ENCODE results near the gene BMAL1.

Gene BMAL1

DNA sequence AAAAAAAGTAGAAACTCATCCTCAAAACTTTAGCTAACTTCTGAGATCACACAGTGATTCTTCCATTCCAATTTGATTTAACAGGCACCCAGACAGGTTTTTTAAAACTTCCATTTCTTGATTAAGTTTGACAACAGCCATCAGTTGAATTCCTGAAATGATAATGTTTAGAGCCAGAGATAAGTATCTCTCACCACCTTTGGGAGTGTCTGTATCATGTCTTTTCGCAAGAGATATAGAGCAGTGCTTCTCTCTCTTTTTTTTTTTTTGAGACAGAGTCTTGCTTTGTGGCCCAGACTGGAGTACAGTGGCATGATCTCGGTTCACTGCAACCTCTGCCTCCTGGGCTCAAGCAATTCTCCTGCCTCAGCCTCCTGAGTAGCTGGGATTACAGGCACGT, 41.7 kb upstream of the BMAL1 start:
- no peak for DNase-seq
- Histone ChIP-seq H3K56ac (ENCODE audit: low read length) (no peak overlapping the region), H3K79me1 (ENCODE audit: low read length) (no peaks in the 10 kb centered on the region), H3K4ac (ENCODE audit: low read depth, low read length) (no peak overlapping the region), H3K79me2 (ENCODE audit: control insufficient read depth, insufficient read depth, low read length) (no peaks in the 10 kb centered on the region), H3K27me3 (ENCODE audit: insufficient read depth, low read length, poor library complexity) (no peaks in the 10 kb centered on the region), H4K5ac (ENCODE audit: low read length) (no peak overlapping the region), H3K36me3 (ENCODE audit: control insufficient read depth, insufficient read depth, low read length) (no peaks in the 10 kb centered on the region), H3K9ac (ENCODE audit: low read length) (no peak overlapping the region), H2BK120ac (ENCODE audit: low read depth, low read length) (no peak overlapping the region), H3K4me3 (ENCODE audit: low read length) (no peak overlapping the region), H2AK5ac (ENCODE audit: low read length) (no peak overlapping the region), H3K4me2 (ENCODE audit: low read length) (no peak overlapping the region), H4K8ac (ENCODE audit: low read depth, low read length) (no peak overlapping the region), H3K27ac (ENCODE audit: low read depth, low read length) (no peak overlapping the region), H3K4me1 (ENCODE audit: control insufficient read depth, low read depth, low read length) (no peaks in the 10 kb centered on the region), H3K18ac (ENCODE audit: low read length) (no peak overlapping the region), H2BK15ac (replicated peaks; ENCODE audit: low read depth) (no peak overlapping the region), H3K23ac (ENCODE audit: low read length) (no peak overlapping the region), H2BK5ac (ENCODE audit: low read length) (no peak overlapping the region)
- WGBS (ENCODE audit: extremely low coverage, insufficient coverage, low lambda C conversion rate) = no CpG with 5 or more reads among the region's 3 CpGs

DNA sequence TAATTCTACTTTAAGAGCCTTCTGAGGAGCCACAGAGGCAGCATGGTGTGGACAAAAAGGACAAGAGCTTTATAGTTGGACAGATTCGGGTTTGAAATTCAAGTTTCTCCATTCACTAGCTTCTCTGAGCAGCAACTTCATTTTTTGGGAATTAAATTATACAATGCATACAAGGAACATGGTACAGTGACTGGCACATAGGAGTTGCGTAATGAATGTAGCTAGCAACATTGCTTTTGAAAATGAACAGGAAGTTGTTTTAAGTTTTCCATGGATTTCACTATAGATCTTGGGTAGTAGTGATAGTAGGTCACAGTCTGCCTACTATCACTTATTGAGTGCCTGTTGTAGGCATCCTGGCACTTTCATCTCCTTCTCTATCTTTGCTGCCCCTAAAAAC, 41.0 kb upstream of the BMAL1 start:
- Histone ChIP-seq H3K4me3 (ENCODE audit: low read length) (no peak overlapping the region), H3K4me2 (ENCODE audit: low read length) (no peak overlapping the region), H3K18ac (ENCODE audit: low read length) (no peak overlapping the region), H3K23ac (ENCODE audit: low read length) (no peak overlapping the region), H3K36me3 (ENCODE audit: control insufficient read depth, insufficient read depth, low read length) (no peaks in the 10 kb centered on the region), H3K9ac (ENCODE audit: low read length) (no peak overlapping the region), H3K56ac (ENCODE audit: low read length) (no peak overlapping the region), H3K27me3 (ENCODE audit: insufficient read depth, low read length, poor library complexity) (no peaks in the 10 kb centered on the region), H3K4ac (ENCODE audit: low read depth, low read length) (no peak overlapping the region), H3K79me2 (ENCODE audit: control insufficient read depth, insufficient read depth, low read length) (no peaks in the 10 kb centered on the region), H4K8ac (ENCODE audit: low read depth, low read length) (no peak overlapping the region), H3K27ac (ENCODE audit: low read depth, low read length) (no peak overlapping the region), H4K5ac (ENCODE audit: low read length) (no peak overlapping the region), H2BK120ac (ENCODE audit: low read depth, low read length) (no peak overlapping the region), H2BK5ac (ENCODE audit: low read length) (no peak overlapping the region), H3K79me1 (ENCODE audit: low read length) (no peaks in the 10 kb centered on the region), H2AK5ac (ENCODE audit: low read length) (no peak overlapping the region), H2BK15ac (replicated peaks; ENCODE audit: low read depth) (no peak overlapping the region), H3K4me1 (ENCODE audit: control insufficient read depth, low read depth, low read length) (no peaks in the 10 kb centered on the region)
- no peak for DNase-seq
- WGBS (ENCODE audit: extremely low coverage, insufficient coverage, low lambda C conversion rate) = no CpG with 5 or more reads among the region's 2 CpGs

DNA sequence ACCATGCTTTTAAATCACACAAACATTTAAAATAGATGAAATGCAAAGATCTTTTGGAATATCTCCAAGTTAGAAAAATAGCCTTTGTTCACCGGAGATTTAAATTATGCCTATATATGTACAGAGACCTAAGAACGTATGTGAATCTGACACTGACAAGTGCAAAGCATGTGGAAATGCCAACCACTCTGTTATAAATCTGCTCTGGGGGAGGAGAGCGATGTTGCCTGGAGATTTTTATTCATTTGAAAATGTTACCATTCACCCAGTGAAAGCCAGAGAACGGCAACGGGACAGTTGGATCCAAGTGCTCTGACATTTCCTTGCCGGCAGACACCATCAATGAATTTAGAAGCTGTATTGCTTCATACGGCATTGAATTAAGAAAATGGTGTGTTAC, 39.8 kb upstream of the BMAL1 start:
- Histone ChIP-seq H3K4me1 (ENCODE audit: control insufficient read depth, low read depth, low read length) (no peaks in the 10 kb centered on the region), H3K79me1 (ENCODE audit: low read length) (no peaks in the 10 kb centered on the region), H2BK120ac (ENCODE audit: low read depth, low read length) (no peak overlapping the region), H2BK5ac (ENCODE audit: low read length) (no peak overlapping the region), H3K27ac (ENCODE audit: low read depth, low read length) (no peak overlapping the region), H3K23ac (ENCODE audit: low read length) (no peak overlapping the region), H2BK15ac (replicated peaks; ENCODE audit: low read depth) (no peak overlapping the region), H4K8ac (ENCODE audit: low read depth, low read length) (no peak overlapping the region), H3K56ac (ENCODE audit: low read length) (no peak overlapping the region), H3K4me3 (ENCODE audit: low read length) (no peak overlapping the region), H3K18ac (ENCODE audit: low read length) (no peak overlapping the region), H3K9ac (ENCODE audit: low read length) (no peak overlapping the region), H2AK5ac (ENCODE audit: low read length) (no peak overlapping the region), H3K27me3 (ENCODE audit: insufficient read depth, low read length, poor library complexity) (no peaks in the 10 kb centered on the region), H3K79me2 (ENCODE audit: control insufficient read depth, insufficient read depth, low read length) (no peaks in the 10 kb centered on the region), H3K4me2 (ENCODE audit: low read length) (no peak overlapping the region), H3K4ac (ENCODE audit: low read depth, low read length) (no peak overlapping the region), H4K5ac (ENCODE audit: low read length) (no peak overlapping the region), H3K36me3 (ENCODE audit: control insufficient read depth, insufficient read depth, low read length) (no peaks in the 10 kb centered on the region)
- DNase-seq = no peak
- no CpG with 5 or more reads among the region's 7 CpGs for WGBS (ENCODE audit: extremely low coverage, insufficient coverage, low lambda C conversion rate)

DNA sequence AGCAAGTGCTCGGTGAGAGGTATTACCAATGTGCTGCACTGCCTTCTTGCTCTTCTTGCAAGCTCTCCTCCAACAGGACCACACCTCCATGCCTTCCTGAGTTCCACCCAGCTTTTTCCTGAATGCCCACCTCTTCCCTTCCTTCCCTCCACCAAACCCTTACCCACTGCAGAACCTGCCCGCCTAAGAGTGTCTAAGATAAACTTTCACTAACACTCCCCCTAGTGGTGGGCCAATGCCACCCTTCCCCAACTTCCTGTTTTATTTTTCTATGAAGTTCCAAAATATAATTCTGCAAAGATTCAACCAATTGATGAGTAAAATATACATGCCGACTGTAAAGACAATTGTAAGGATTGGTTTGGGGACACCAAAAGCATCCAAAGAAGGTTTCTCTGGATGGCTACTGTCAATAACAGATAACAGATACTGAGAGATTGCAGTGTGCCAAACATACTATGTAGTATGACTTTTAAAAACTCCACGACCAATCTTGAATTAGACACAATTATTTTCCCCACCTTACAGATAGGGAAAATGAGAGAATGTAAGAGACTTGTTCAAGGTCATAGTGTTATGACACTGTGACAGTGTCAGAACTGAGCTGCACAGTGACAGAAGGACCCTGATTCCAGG, 38.6 kb upstream of the BMAL1 start:
- no peak overlapping the region for H3K4me3 ChIP-seq (ENCODE audit: low read length)
- H2BK15ac ChIP-seq (replicated peaks; ENCODE audit: low read depth) = no peak overlapping the region
- H3K4me1 ChIP-seq (ENCODE audit: control insufficient read depth, low read depth, low read length) = no peaks in the 10 kb centered on the region
- no peak overlapping the region for H2AK5ac ChIP-seq (ENCODE audit: low read length)
- no peak overlapping the region for H3K27ac ChIP-seq (ENCODE audit: low read depth, low read length)
- H3K9ac ChIP-seq (ENCODE audit: low read length) = no peak overlapping the region
- no CpG with 5 or more reads among the region's 4 CpGs for WGBS (ENCODE audit: extremely low coverage, insufficient coverage, low lambda C conversion rate)
- H3K18ac ChIP-seq (ENCODE audit: low read length) = no peak overlapping the region
- no peak overlapping the region for H3K4me2 ChIP-seq (ENCODE audit: low read length)
- no peaks in the 10 kb centered on the region for H3K27me3 ChIP-seq (ENCODE audit: insufficient read depth, low read length, poor library complexity)
- no peak overlapping the region for H3K23ac ChIP-seq (ENCODE audit: low read length)
- no peak overlapping the region for H4K5ac ChIP-seq (ENCODE audit: low read length)
- no peaks in the 10 kb centered on the region for H3K79me1 ChIP-seq (ENCODE audit: low read length)
- peak; percentile 67 for DNase-seq
- H4K8ac ChIP-seq (ENCODE audit: low read depth, low read length) = no peak overlapping the region
- no peak overlapping the region for H3K56ac ChIP-seq (ENCODE audit: low read length)
- H2BK5ac ChIP-seq (ENCODE audit: low read length) = no peak overlapping the region
- H3K79me2 ChIP-seq (ENCODE audit: control insufficient read depth, insufficient read depth, low read length) = no peaks in the 10 kb centered on the region
- no peak overlapping the region for H2BK120ac ChIP-seq (ENCODE audit: low read depth, low read length)
- no peaks in the 10 kb centered on the region for H3K36me3 ChIP-seq (ENCODE audit: control insufficient read depth, insufficient read depth, low read length)
- H3K4ac ChIP-seq (ENCODE audit: low read depth, low read length) = no peak overlapping the region

DNA sequence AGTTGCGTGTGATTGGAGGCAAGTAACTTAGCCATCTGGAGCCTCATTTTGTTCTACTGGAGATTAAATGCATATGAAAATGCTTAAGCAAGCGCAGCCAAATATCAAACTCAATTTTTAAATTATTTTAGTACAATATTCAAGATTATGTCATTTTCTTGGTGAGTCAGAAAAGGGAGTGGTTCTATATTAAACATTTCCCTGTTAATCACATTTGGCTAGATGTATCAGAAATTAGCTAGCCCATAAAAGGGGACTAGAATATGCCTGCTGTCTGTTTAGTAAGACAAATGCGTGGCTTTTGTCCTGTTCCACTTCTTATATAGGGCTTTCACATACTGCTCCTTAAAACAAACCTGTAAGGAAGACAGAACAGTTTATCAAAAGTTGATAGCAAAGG, 35.0 kb upstream of the BMAL1 start:
- Histone ChIP-seq H3K18ac (ENCODE audit: low read length) (no peak overlapping the region), H3K9ac (ENCODE audit: low read length) (no peak overlapping the region), H2BK120ac (ENCODE audit: low read depth, low read length) (no peak overlapping the region), H2BK15ac (replicated peaks; ENCODE audit: low read depth) (no peak overlapping the region), H3K4me3 (ENCODE audit: low read length) (no peak overlapping the region), H3K56ac (ENCODE audit: low read length) (no peak overlapping the region), H2BK5ac (ENCODE audit: low read length) (no peak overlapping the region), H3K4ac (ENCODE audit: low read depth, low read length) (no peak overlapping the region), H3K27me3 (ENCODE audit: insufficient read depth, low read length, poor library complexity) (no peaks in the 10 kb centered on the region), H4K5ac (ENCODE audit: low read length) (no peak overlapping the region), H2AK5ac (ENCODE audit: low read length) (no peak overlapping the region), H3K4me2 (ENCODE audit: low read length) (no peak overlapping the region), H3K27ac (ENCODE audit: low read depth, low read length) (no peak overlapping the region), H4K8ac (ENCODE audit: low read depth, low read length) (no peak overlapping the region), H3K36me3 (ENCODE audit: control insufficient read depth, insufficient read depth, low read length) (no peaks in the 10 kb centered on the region), H3K4me1 (ENCODE audit: control insufficient read depth, low read depth, low read length) (no peaks in the 10 kb centered on the region), H3K23ac (ENCODE audit: low read length) (no peak overlapping the region), H3K79me2 (ENCODE audit: control insufficient read depth, insufficient read depth, low read length) (no peaks in the 10 kb centered on the region), H3K79me1 (ENCODE audit: low read length) (no peaks in the 10 kb centered on the region)
- DNase-seq = no peak
- no CpG with 5 or more reads among the region's 3 CpGs for WGBS (ENCODE audit: extremely low coverage, insufficient coverage, low lambda C conversion rate)

DNA sequence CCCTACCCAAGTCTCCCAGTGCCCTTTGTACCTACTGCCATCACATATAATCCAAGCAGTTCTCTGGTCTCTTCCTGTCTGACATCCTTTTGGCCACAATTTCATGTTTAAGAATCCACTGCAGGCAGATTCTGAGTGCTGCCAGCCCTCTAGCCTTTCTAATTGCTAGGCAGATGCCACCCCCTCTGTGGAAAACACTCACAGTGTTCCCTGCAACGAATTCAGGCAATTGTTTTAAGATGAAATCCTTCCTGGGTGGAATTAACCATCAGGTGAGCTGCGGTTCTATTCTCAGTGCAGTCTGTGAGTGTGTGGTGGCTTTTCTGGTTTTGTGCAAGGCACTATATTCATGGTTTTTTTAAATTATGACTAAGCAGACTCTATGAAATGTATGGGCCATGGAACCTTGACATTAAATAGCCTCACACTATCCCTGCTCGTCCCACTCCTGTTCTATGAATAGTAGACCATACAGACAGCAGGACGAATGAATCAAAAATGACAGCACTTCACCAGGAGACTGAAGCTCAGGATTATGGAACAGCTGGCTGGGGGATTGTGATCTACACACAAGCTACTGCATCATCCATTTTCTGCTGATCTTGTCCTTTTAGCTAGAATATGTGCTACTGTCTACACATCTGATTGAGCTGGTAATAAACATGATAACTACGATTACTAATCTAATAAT, 29.8 kb upstream of the BMAL1 start:
- no peak overlapping the region for H3K23ac ChIP-seq (ENCODE audit: low read length)

More for the DNA sequence above, 29.8 kb upstream of the BMAL1 start:
- H3K4me2 ChIP-seq (ENCODE audit: low read length) = no peak overlapping the region
- no peak for DNase-seq
- no peak overlapping the region for H3K9ac ChIP-seq (ENCODE audit: low read length)
- no peak overlapping the region for H4K8ac ChIP-seq (ENCODE audit: low read depth, low read length)
- no peaks in the 10 kb centered on the region for H3K79me1 ChIP-seq (ENCODE audit: low read length)
- no peak overlapping the region for H2AK5ac ChIP-seq (ENCODE audit: low read length)
- WGBS (ENCODE audit: extremely low coverage, insufficient coverage, low lambda C conversion rate) = no CpG with 5 or more reads among the region's 5 CpGs
- no peak overlapping the region for H2BK15ac ChIP-seq (replicated peaks; ENCODE audit: low read depth)
- H2BK5ac ChIP-seq (ENCODE audit: low read length) = no peak overlapping the region
- H3K4me1 ChIP-seq (ENCODE audit: control insufficient read depth, low read depth, low read length) = no peaks in the 10 kb centered on the region
- no peak overlapping the region for H4K5ac ChIP-seq (ENCODE audit: low read length)
- no peaks in the 10 kb centered on the region for H3K36me3 ChIP-seq (ENCODE audit: control insufficient read depth, insufficient read depth, low read length)
- H3K4me3 ChIP-seq (ENCODE audit: low read length) = no peak overlapping the region
- H3K56ac ChIP-seq (ENCODE audit: low read length) = no peak overlapping the region
- H3K27ac ChIP-seq (ENCODE audit: low read depth, low read length) = no peak overlapping the region
- no peak overlapping the region for H3K18ac ChIP-seq (ENCODE audit: low read length)
- H3K4ac ChIP-seq (ENCODE audit: low read depth, low read length) = no peak overlapping the region
- no peak overlapping the region for H2BK120ac ChIP-seq (ENCODE audit: low read depth, low read length)
- no peaks in the 10 kb centered on the region for H3K79me2 ChIP-seq (ENCODE audit: control insufficient read depth, insufficient read depth, low read length)
- H3K27me3 ChIP-seq (ENCODE audit: insufficient read depth, low read length, poor library complexity) = no peaks in the 10 kb centered on the region

All from mesendoderm (in vitro differentiated cells).